Epithelial cell of proximal tubule (primary cell): ENCODE data around the gene SNAP47. TPM values are rescaled to one million over a fixed set of nuclear protein-coding genes. Genes with fewer than 3 reads are reported as not detected.

ENCODE experiments used
- DNase-seq: peaks from one replicate; pipeline ENCODE4 v3.0.0-alpha.2; 2011; ENCODE audit warnings: low read depth
- H3K4me3 ChIP-seq: 2 replicates; pipeline ENCODE4 v1.5.1; 2011; ENCODE audit warnings: low read depth, mild to moderate bottlenecking, low read length
- total RNA-seq: library from RNA; depleted of rRNA; stranded (reverse); fragments of >200 nt; gene quantifications from 2 replicates; pipeline ENCODE4 v1.2.3, GENCODE V29; 2015
- TF ChIP-seq, protein P1 (sequence below): conservative IDR thresholded peaks from 2 replicates; pipeline ENCODE4 v1.5.1; 2012; ENCODE audit warnings: low read depth, mild to moderate bottlenecking, low read length

Gene SNAP47
- total RNA-seq, 1 donor from 2014 or later: 36.3 TPM

- H3K4me3 ChIP-seq: no peak overlapping the region
- no peak for DNase-seq
- TF ChIP-seq, protein P1, sequence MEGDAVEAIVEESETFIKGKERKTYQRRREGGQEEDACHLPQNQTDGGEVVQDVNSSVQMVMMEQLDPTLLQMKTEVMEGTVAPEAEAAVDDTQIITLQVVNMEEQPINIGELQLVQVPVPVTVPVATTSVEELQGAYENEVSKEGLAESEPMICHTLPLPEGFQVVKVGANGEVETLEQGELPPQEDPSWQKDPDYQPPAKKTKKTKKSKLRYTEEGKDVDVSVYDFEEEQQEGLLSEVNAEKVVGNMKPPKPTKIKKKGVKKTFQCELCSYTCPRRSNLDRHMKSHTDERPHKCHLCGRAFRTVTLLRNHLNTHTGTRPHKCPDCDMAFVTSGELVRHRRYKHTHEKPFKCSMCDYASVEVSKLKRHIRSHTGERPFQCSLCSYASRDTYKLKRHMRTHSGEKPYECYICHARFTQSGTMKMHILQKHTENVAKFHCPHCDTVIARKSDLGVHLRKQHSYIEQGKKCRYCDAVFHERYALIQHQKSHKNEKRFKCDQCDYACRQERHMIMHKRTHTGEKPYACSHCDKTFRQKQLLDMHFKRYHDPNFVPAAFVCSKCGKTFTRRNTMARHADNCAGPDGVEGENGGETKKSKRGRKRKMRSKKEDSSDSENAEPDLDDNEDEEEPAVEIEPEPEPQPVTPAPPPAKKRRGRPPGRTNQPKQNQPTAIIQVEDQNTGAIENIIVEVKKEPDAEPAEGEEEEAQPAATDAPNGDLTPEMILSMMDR: no peak
Measured at GRCh38 chr1:227760377-227760776, 25.1 kb downstream of the SNAP47 start.

GRCh38 chr1:227761621-227762230, 26.5 kb downstream of the SNAP47 start:
- DNase-seq: no peak
- no peak overlapping the region for H3K4me3 ChIP-seq
- TF ChIP-seq, protein P1: no peak

- no peak overlapping the region for H3K4me3 ChIP-seq
- DNase-seq: no peak
- TF ChIP-seq, protein P1: peak; percentile 87
Measured at GRCh38 chr1:227762231-227762911, 27.1 kb downstream of the SNAP47 start.

DNA sequence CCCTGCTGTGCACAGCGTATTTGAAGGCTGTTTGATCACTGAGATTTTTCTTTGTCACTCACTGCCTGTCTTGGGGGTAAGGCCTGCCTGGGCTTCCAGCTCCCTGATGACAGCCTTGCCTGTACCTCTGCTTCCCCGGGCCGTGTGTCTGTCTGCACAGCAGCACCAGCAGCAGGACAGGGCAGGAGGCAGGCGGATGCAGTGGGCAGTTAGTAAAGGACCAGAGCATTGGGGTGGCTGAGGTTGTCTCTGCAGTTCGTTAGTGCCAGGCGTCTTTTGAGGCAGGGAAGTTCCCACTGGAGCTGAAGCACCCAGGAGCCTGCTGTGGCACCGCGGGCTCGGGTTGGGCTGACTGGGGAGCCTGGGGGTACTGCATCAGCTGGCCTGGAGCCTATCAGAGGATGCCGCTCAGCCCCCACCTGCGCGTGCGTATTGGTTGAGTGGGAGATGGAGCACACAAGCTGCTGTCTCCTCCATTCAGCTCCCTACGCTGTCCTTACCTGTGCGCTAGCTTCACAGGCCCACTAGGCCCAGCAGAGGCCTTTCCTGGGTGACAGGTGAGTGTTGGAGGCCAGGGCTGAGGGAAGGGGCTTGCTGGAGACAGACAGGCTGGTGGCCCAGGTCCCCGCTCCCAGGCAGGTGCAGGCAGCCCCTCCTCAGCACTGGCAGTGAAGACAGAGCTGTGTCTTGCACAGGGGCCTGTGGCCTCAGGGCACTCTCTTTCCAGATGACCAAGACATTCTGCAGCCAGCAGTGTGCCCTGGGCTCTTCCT, 28.2 kb downstream of the SNAP47 start:
- TF ChIP-seq, protein P1: no peak
- DNase-seq: no peak
- no peak overlapping the region for H3K4me3 ChIP-seq

DNA sequence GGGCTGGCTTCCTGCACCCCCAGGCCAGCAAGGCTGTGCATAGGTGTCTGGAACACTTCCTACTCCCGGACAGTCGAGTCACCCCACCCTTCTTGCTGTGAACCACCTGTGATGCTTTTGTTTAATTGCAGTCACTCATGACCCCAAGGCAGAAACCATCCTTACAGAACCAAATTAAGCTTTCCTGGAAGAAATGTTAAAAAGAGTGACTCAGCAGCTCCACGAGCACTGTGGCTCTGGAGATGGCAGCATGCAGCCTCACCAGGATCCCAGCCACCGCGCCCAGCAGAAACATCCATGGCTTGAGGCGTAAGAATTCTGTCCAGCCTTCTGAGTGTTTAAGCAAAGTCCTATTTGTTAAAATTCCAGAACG, 28.8 kb downstream of the SNAP47 start:
- no peak for DNase-seq
- TF ChIP-seq, protein P1: no peak
- no peak overlapping the region for H3K4me3 ChIP-seq

GRCh38 chr1:227765261-227766014, 30.2 kb downstream of the SNAP47 start:
- TF ChIP-seq, protein P1: no peak
- no peak for DNase-seq
- H3K4me3 ChIP-seq: no peak overlapping the region
